Activated CD4-positive, alpha-beta memory T cell treated with anti-CD3 and anti-CD28 coated beads, Interleukin-2, amount 10 ng/mL, durations not matched to agents 7 days and 5 days (primary cell): ENCODE data around the gene ZNF292. TPM values are rescaled to one million over a fixed set of nuclear protein-coding genes. Genes with fewer than 3 reads are reported as not detected.

Experiments
- CTCF ChIA-PET: fragments of 350-600 bp; sonication (Branson Sonifier 250); formaldehyde crosslinking; loops from one replicate; lab custom pipeline; 2021; ENCODE audit warnings: antibody characterized with exemption, inconsistent platforms; lab: Charles Lee
- POLR2A ChIA-PET: fragments of 350-600 bp; sonication (Branson Sonifier 250); formaldehyde crosslinking; loops from one replicate; lab custom pipeline; 2021; ENCODE audit warnings: antibody characterized with exemption; lab: Charles Lee
- DNase-seq: peaks from one replicate; pipeline ENCODE4 v3.0.0-alpha.2; 2020
- H3K27ac Mint-ChIP-seq: one replicate; pipeline ENCODE4 v1.8.0; 2021; ENCODE audit warnings: mild to moderate bottlenecking, mixed read lengths
- H3K27me3 Mint-ChIP-seq: one replicate; pipeline ENCODE4 v1.8.0; 2021; ENCODE audit warnings: mixed read lengths
- H3K36me3 Mint-ChIP-seq: one replicate; pipeline ENCODE4 v1.8.0; 2021; ENCODE audit warnings: low read depth, mixed read lengths
- H3K4me1 Mint-ChIP-seq: one replicate; pipeline ENCODE4 v1.8.0; 2021; ENCODE audit warnings: mixed read lengths
- H3K4me3 Mint-ChIP-seq: one replicate; pipeline ENCODE4 v1.8.0; 2021; ENCODE audit warnings: mild to moderate bottlenecking, mixed read lengths
- H3K9me3 Mint-ChIP-seq: one replicate; pipeline ENCODE4 v1.8.0; 2021; ENCODE audit warnings: mixed read lengths
- total RNA-seq, 2 experiments: library from RNA; stranded (reverse); gene quantifications; one replicate each; pipeline ENCODE4 v1.2.3, GENCODE V29; 2021

The ZNF292 gene
- total RNA-seq, 2 experiments from 2014 or later: 58.8 to 59.3 TPM

- Mint-ChIP-seq H3K36me3 (peaks cover 68% of the 10 kb centered on the region), H3K27me3 (no peaks in the 10 kb centered on the region), H3K27ac (no peak overlapping the region), H3K9me3 (no peaks in the 10 kb centered on the region), H3K4me3 (no peak overlapping the region), H3K4me1 (peaks cover 14% of the 10 kb centered on the region)
- CTCF ChIA-PET: no interaction called here
- DNase-seq: no peak
- POLR2A ChIA-PET: no interaction called here
Observed at GRCh38 chr6:87259791-87260190, 104.4 kb downstream of the ZNF292 start.

GRCh38 chr6:87261534-87261933 is 106.2 kb downstream of the ZNF292 start:
- Mint-ChIP-seq H3K36me3 (peaks cover 61% of the 10 kb centered on the region), H3K4me3 (no peak overlapping the region), H3K9me3 (no peaks in the 10 kb centered on the region), H3K27me3 (no peaks in the 10 kb centered on the region), H3K4me1 (peaks cover 14% of the 10 kb centered on the region), H3K27ac (no peak overlapping the region)
- CTCF ChIA-PET: interaction anchor here (0.6 to 0.7 kb wide), 3 partner anchors 8 to 195 kb away, joined by 3 to 4 read pairs (median 3); no protein-coding TSS in a partner anchor
- no peak for DNase-seq
- POLR2A ChIA-PET: no interaction called here

- no peak for DNase-seq
- Mint-ChIP-seq H3K27me3 (no peaks in the 10 kb centered on the region), H3K27ac (no peak overlapping the region), H3K4me1 (peaks cover 5% of the 10 kb centered on the region), H3K4me3 (no peak overlapping the region), H3K9me3 (no peaks in the 10 kb centered on the region), H3K36me3 (peaks cover 32% of the 10 kb centered on the region)
- CTCF ChIA-PET: no interaction called here
- POLR2A ChIA-PET: no interaction called here
Observed at GRCh38 chr6:87264481-87264880, 109.1 kb downstream of the ZNF292 start.

- H3K4me3 Mint-ChIP-seq: no peak overlapping the region
- no peak for DNase-seq
- ChIA-PET POLR2A (no interaction called here), CTCF (no interaction called here)
- no peak overlapping the region for H3K27ac Mint-ChIP-seq
- H3K27me3 Mint-ChIP-seq: no peaks in the 10 kb centered on the region
- peaks cover 5% of the 10 kb centered on the region for H3K4me1 Mint-ChIP-seq
- H3K9me3 Mint-ChIP-seq: no peaks in the 10 kb centered on the region
- H3K36me3 Mint-ChIP-seq: no peaks in the 10 kb centered on the region
Observed at GRCh38 chr6:87274660-87275274, 119.4 kb downstream of the ZNF292 start.

GRCh38 chr6:87276624-87277023 is 121.3 kb downstream of the ZNF292 start:
- Mint-ChIP-seq H3K4me1 (peaks cover 5% of the 10 kb centered on the region), H3K9me3 (no peaks in the 10 kb centered on the region), H3K4me3 (no peak overlapping the region), H3K36me3 (no peaks in the 10 kb centered on the region), H3K27me3 (no peaks in the 10 kb centered on the region), H3K27ac (no peak overlapping the region)
- ChIA-PET POLR2A (interaction anchor here (0.6 to 1.4 kb wide), 2 partner anchors 23 to 121 kb away, joined by 3 read pairs; partner anchors contain the start of gene ZNF292), CTCF (interaction anchor here (1.0 kb wide), 1 partner anchor 44 kb away, joined by 4 read pairs; no protein-coding TSS in a partner anchor)
- no peak for DNase-seq

- Mint-ChIP-seq H3K27ac (no peak overlapping the region), H3K36me3 (no peaks in the 10 kb centered on the region), H3K9me3 (no peaks in the 10 kb centered on the region), H3K4me3 (no peak overlapping the region), H3K4me1 (peaks cover 5% of the 10 kb centered on the region), H3K27me3 (no peaks in the 10 kb centered on the region)
- ChIA-PET POLR2A (interaction anchor here (0.6 kb wide), 1 partner anchor 23 kb away, joined by 3 read pairs; no protein-coding TSS in a partner anchor), CTCF (no interaction called here)
- no peak for DNase-seq
Observed at GRCh38 chr6:87277123-87277522, 121.8 kb downstream of the ZNF292 start.

GRCh38 chr6:87279196-87279595 is 123.8 kb downstream of the ZNF292 start:
- H3K9me3 Mint-ChIP-seq: no peaks in the 10 kb centered on the region
- ChIA-PET POLR2A (interaction anchor here (1.0 kb wide), 1 partner anchor 18 kb away, joined by 3 read pairs; no protein-coding TSS in a partner anchor), CTCF (no interaction called here)
- no peak overlapping the region for H3K27ac Mint-ChIP-seq
- H3K4me1 Mint-ChIP-seq: peaks cover 5% of the 10 kb centered on the region
- no peaks in the 10 kb centered on the region for H3K27me3 Mint-ChIP-seq
- H3K36me3 Mint-ChIP-seq: no peaks in the 10 kb centered on the region
- no peak overlapping the region for H3K4me3 Mint-ChIP-seq
- DNase-seq: no peak

GRCh38 chr6:87281426-87281825 is 126.1 kb downstream of the ZNF292 start:
- no peak overlapping the region for H3K27ac Mint-ChIP-seq
- H3K36me3 Mint-ChIP-seq: no peaks in the 10 kb centered on the region
- ChIA-PET POLR2A (no interaction called here), CTCF (no interaction called here)
- peaks cover 5% of the 10 kb centered on the region for H3K4me1 Mint-ChIP-seq
- no peak for DNase-seq
- H3K27me3 Mint-ChIP-seq: peaks cover 14% of the 10 kb centered on the region
- H3K4me3 Mint-ChIP-seq: no peak overlapping the region
- no peaks in the 10 kb centered on the region for H3K9me3 Mint-ChIP-seq

GRCh38 chr6:87282743-87283142 is 127.4 kb downstream of the ZNF292 start:
- no peaks in the 10 kb centered on the region for H3K9me3 Mint-ChIP-seq
- H3K4me1 Mint-ChIP-seq: peaks cover 5% of the 10 kb centered on the region
- H3K27me3 Mint-ChIP-seq: peaks cover 21% of the 10 kb centered on the region
- ChIA-PET POLR2A (no interaction called here), CTCF (no interaction called here)
- no peak for DNase-seq
- no peak overlapping the region for H3K4me3 Mint-ChIP-seq
- H3K36me3 Mint-ChIP-seq: no peaks in the 10 kb centered on the region
- no peak overlapping the region for H3K27ac Mint-ChIP-seq

- Mint-ChIP-seq H3K9me3 (no peaks in the 10 kb centered on the region), H3K4me3 (no peak overlapping the region), H3K36me3 (no peaks in the 10 kb centered on the region), H3K27me3 (peaks cover 23% of the 10 kb centered on the region), H3K4me1 (peaks cover 5% of the 10 kb centered on the region), H3K27ac (no peak overlapping the region)
- ChIA-PET POLR2A (no interaction called here), CTCF (no interaction called here)
- DNase-seq: no peak
Observed at GRCh38 chr6:87283461-87283860, 128.1 kb downstream of the ZNF292 start.

- POLR2A ChIA-PET: no interaction called here
- Mint-ChIP-seq H3K27ac (no peak overlapping the region), H3K9me3 (no peaks in the 10 kb centered on the region), H3K36me3 (no peaks in the 10 kb centered on the region), H3K27me3 (peaks cover 34% of the 10 kb centered on the region), H3K4me3 (no peak overlapping the region), H3K4me1 (no peaks in the 10 kb centered on the region)
- CTCF ChIA-PET: no interaction called here
- no peak for DNase-seq
Observed at GRCh38 chr6:87287251-87287650, 131.9 kb downstream of the ZNF292 start.

GRCh38 chr6:87289571-87289970 is 134.2 kb downstream of the ZNF292 start:
- POLR2A ChIA-PET: no interaction called here
- no peak for DNase-seq
- no peaks in the 10 kb centered on the region for H3K4me1 Mint-ChIP-seq
- H3K36me3 Mint-ChIP-seq: no peaks in the 10 kb centered on the region
- H3K27ac Mint-ChIP-seq: no peak overlapping the region
- H3K9me3 Mint-ChIP-seq: no peaks in the 10 kb centered on the region
- no peak overlapping the region for H3K4me3 Mint-ChIP-seq
- CTCF ChIA-PET: no interaction called here
- H3K27me3 Mint-ChIP-seq: peaks cover 41% of the 10 kb centered on the region

- no peak overlapping the region for H3K4me3 Mint-ChIP-seq
- no peaks in the 10 kb centered on the region for H3K36me3 Mint-ChIP-seq
- H3K27me3 Mint-ChIP-seq: peaks cover 31% of the 10 kb centered on the region
- H3K9me3 Mint-ChIP-seq: no peaks in the 10 kb centered on the region
- no peaks in the 10 kb centered on the region for H3K4me1 Mint-ChIP-seq
- H3K27ac Mint-ChIP-seq: no peak overlapping the region
- ChIA-PET POLR2A (no interaction called here), CTCF (interaction anchor here (1.0 to 1.1 kb wide), 2 partner anchors 138 to 213 kb away, joined by 3 read pairs; no protein-coding TSS in a partner anchor)
- no peak for DNase-seq
Observed at GRCh38 chr6:87291883-87292282, 136.5 kb downstream of the ZNF292 start.

GRCh38 chr6:87293526-87293925 is 138.2 kb downstream of the ZNF292 start:
- no peaks in the 10 kb centered on the region for H3K9me3 Mint-ChIP-seq
- no peak for DNase-seq
- H3K4me3 Mint-ChIP-seq: no peak overlapping the region
- CTCF ChIA-PET: no interaction called here
- POLR2A ChIA-PET: no interaction called here
- peaks cover 37% of the 10 kb centered on the region for H3K27me3 Mint-ChIP-seq
- H3K27ac Mint-ChIP-seq: no peak overlapping the region
- no peaks in the 10 kb centered on the region for H3K4me1 Mint-ChIP-seq
- H3K36me3 Mint-ChIP-seq: no peaks in the 10 kb centered on the region
